Activated naive CD8-positive, alpha-beta T cell treated with anti-CD3 and anti-CD28 coated beads, Interleukin-2, amount 50 U/mL, for 24 hours (primary cell): ENCODE data around the gene TULP4.
"Not testable (repeated sequence)": the region's sequence is repeated elsewhere in the genome, so short reads cannot be mapped to it uniquely, and the experiment has no call there.

Experiments used
- ATAC-seq: fragments of 150-1000 bp; cut with Tn5 transposase; one replicate; pipeline ENCODE4 v1.10.0; 2021
- DNase-seq: peaks from one replicate; pipeline ENCODE4 v3.0.0; 2021
- H3K27ac Mint-ChIP-seq: one replicate; pipeline ENCODE4 v1.8.0; 2021; ENCODE audit warnings: mild to moderate bottlenecking, mixed read lengths
- H3K27me3 Mint-ChIP-seq: one replicate; pipeline ENCODE4 v1.8.0; 2021; ENCODE audit warnings: mixed read lengths
- H3K36me3 Mint-ChIP-seq: one replicate; pipeline ENCODE4 v1.8.0; 2021; ENCODE audit warnings: low read depth, mixed read lengths
- H3K4me1 Mint-ChIP-seq: one replicate; pipeline ENCODE4 v1.8.0; 2021; ENCODE audit warnings: mixed read lengths
- H3K4me3 Mint-ChIP-seq: one replicate; pipeline ENCODE4 v1.8.0; 2021; ENCODE audit warnings: mild to moderate bottlenecking, moderate library complexity, mixed read lengths
- H3K9me3 Mint-ChIP-seq: one replicate; pipeline ENCODE4 v1.8.0; 2021; ENCODE audit warnings: mixed read lengths

TULP4 gene

GRCh38 chr6:158554611-158555361 lies 242.5 kb downstream of the TULP4 start:
- ATAC-seq (no peak), DNase-seq (no peak)
- Mint-ChIP-seq H3K4me1 (peaks cover 4% of the 10 kb centered on the region), H3K4me3 (no peak overlapping the region), H3K9me3 (no peaks in the 10 kb centered on the region), H3K27ac (no peak overlapping the region), H3K36me3 (no peaks in the 10 kb centered on the region), H3K27me3 (peaks cover 2% of the 10 kb centered on the region)

GRCh38 chr6:158556113-158556512 lies 243.8 kb downstream of the TULP4 start:
- no peaks in the 10 kb centered on the region for H3K9me3 Mint-ChIP-seq
- peaks cover 9% of the 10 kb centered on the region for H3K4me1 Mint-ChIP-seq
- ATAC-seq (no peak), DNase-seq (no peak)
- H3K36me3 Mint-ChIP-seq: no peaks in the 10 kb centered on the region
- H3K4me3 Mint-ChIP-seq: no peak overlapping the region
- no peak overlapping the region for H3K27ac Mint-ChIP-seq
- H3K27me3 Mint-ChIP-seq: peaks cover 2% of the 10 kb centered on the region

GRCh38 chr6:158557110-158557509 lies 244.8 kb downstream of the TULP4 start:
- H3K27ac Mint-ChIP-seq, H3K9me3 Mint-ChIP-seq, DNase-seq, H3K36me3 Mint-ChIP-seq, H3K27me3 Mint-ChIP-seq, ATAC-seq, H3K4me3 Mint-ChIP-seq: not testable (repeated sequence)
- H3K4me1 Mint-ChIP-seq: peaks cover 19% of the 10 kb centered on the region

GRCh38 chr6:158557927-158558326 lies 245.7 kb downstream of the TULP4 start:
- DNase-seq (no peak), ATAC-seq (no peak)
- Mint-ChIP-seq H3K36me3 (peaks cover 3% of the 10 kb centered on the region), H3K27me3 (no peaks in the 10 kb centered on the region), H3K27ac (no peak overlapping the region), H3K9me3 (no peaks in the 10 kb centered on the region), H3K4me3 (peak overlapping the region; percentile 29), H3K4me1 (peaks cover 27% of the 10 kb centered on the region)

GRCh38 chr6:158558415-158559306 lies 246.4 kb downstream of the TULP4 start:
- Mint-ChIP-seq H3K9me3 (no peaks in the 10 kb centered on the region), H3K4me3 (peak overlapping the region; percentile 65), H3K27me3 (no peaks in the 10 kb centered on the region), H3K36me3 (peaks cover 5% of the 10 kb centered on the region), H3K27ac (peak overlapping the region; percentile 84), H3K4me1 (peaks cover 30% of the 10 kb centered on the region)
- DNase-seq: no peak
- ATAC-seq: no peak

- no peaks in the 10 kb centered on the region for H3K27me3 Mint-ChIP-seq
- peak overlapping the region; percentile 65 for H3K4me3 Mint-ChIP-seq
- no peak for ATAC-seq
- H3K36me3 Mint-ChIP-seq: peaks cover 7% of the 10 kb centered on the region
- H3K4me1 Mint-ChIP-seq: peaks cover 36% of the 10 kb centered on the region
- H3K9me3 Mint-ChIP-seq: no peaks in the 10 kb centered on the region
- DNase-seq: no peak
- H3K27ac Mint-ChIP-seq: peak overlapping the region; percentile 84
These were observed 247.2 kb downstream of the TULP4 start for GRCh38 chr6:158559338-158559894.

- Mint-ChIP-seq H3K27me3 (no peaks in the 10 kb centered on the region), H3K4me3 (peak within 1 kb of the TSS; percentile 92), H3K4me1 (peaks cover 42% of the 10 kb centered on the region), H3K27ac (peak within 1 kb of the TSS; percentile 91), H3K9me3 (no peaks in the 10 kb centered on the region), H3K36me3 (peaks cover 7% of the 10 kb centered on the region)
- peak; percentile 92 for DNase-seq
- peak; percentile 90 for ATAC-seq
These were observed 247.9 kb downstream of the TULP4 start, which contains the start of gene TMEM181 for GRCh38 chr6:158559895-158560835. Gene TMEM181, plus strand, starts transcription at chr6:158560091. Its CDS starts 134 bp downstream, at chr6:158560225.

- Mint-ChIP-seq H3K4me3 (peak overlapping the region; percentile 92), H3K27ac (peak overlapping the region; percentile 91), H3K4me1 (peaks cover 48% of the 10 kb centered on the region), H3K36me3 (peaks cover 8% of the 10 kb centered on the region), H3K9me3 (no peaks in the 10 kb centered on the region), H3K27me3 (no peaks in the 10 kb centered on the region)
- ATAC-seq (no peak), DNase-seq (peak; percentile 25)
These were observed 248.6 kb downstream of the TULP4 start for GRCh38 chr6:158560836-158561320.
